Measurements from ENCODE around the gene TRPM4.
"Not testable (repeated sequence)": the region's sequence is repeated elsewhere in the genome, so short reads cannot be mapped to it uniquely, and the experiment has no call there.

Gene TRPM4

GRCh38 chr19:49140951-49141350 is 16.6 kb upstream of the TRPM4 start:
- ATAC-seq: no peak
- TF ChIP-seq ZNF70 (CRISPR knock-in tag; IDR thresholded peaks at IDR 0.05) (no peak), CREB5 (CRISPR knock-in tag; IDR thresholded peaks at IDR 0.05; ENCODE audit: low read depth) (no peak), POU6F1 (CRISPR knock-in tag; IDR thresholded peaks at IDR 0.05; ENCODE audit: borderline replicate concordance, low read depth) (no peak), ZFP3 (CRISPR knock-in tag; IDR thresholded peaks at IDR 0.05) (no peak), ZNF565 (CRISPR knock-in tag; conservative IDR thresholded peaks at IDR 0.05; ENCODE audit: low read depth) (no peak), TCF4 (CRISPR knock-in tag; IDR thresholded peaks at IDR 0.05; ENCODE audit: borderline replicate concordance) (no peak), ZC3H10 (CRISPR knock-in tag; IDR thresholded peaks at IDR 0.05) (no peak), TOX (CRISPR knock-in tag; IDR thresholded peaks at IDR 0.05; ENCODE audit: borderline replicate concordance) (no peak), BACH2 (CRISPR knock-in tag; IDR thresholded peaks at IDR 0.05; ENCODE audit: borderline replicate concordance) (no peak), TSHZ2 (CRISPR knock-in tag; IDR thresholded peaks at IDR 0.05) (no peak), PATZ1 (CRISPR knock-in tag; IDR thresholded peaks at IDR 0.05; ENCODE audit: borderline replicate concordance) (no peak)

- no peak for TF ChIP-seq ZFP30 (CRISPR knock-in tag; IDR thresholded peaks at IDR 0.05)
- ATAC-seq: no peak
Measured at GRCh38 chr19:49141352-49141751, 16.2 kb upstream of the TRPM4 start.

GRCh38 chr19:49142866-49143335 is 14.7 kb upstream of the TRPM4 start:
- no peak for TF ChIP-seq PPARA (CRISPR knock-in tag; IDR thresholded peaks at IDR 0.05; ENCODE audit: borderline replicate concordance)
- TF ChIP-seq ZNF8 (CRISPR knock-in tag; IDR thresholded peaks at IDR 0.05): peak; percentile 74
- peak; percentile 99 for ATAC-seq

GRCh38 chr19:49145573-49146407 is 11.8 kb upstream of the TRPM4 start:
- ATAC-seq: 0 out of 3 replicates have a peak, but pooled peaks have one; percentile 5
- no peak for TF ChIP-seq ZFP3 (CRISPR knock-in tag; IDR thresholded peaks at IDR 0.05)
- no peak for TF ChIP-seq CREB5 (CRISPR knock-in tag; IDR thresholded peaks at IDR 0.05; ENCODE audit: low read depth)

GRCh38 chr19:49146408-49146770 is 11.2 kb upstream of the TRPM4 start:
- not testable (repeated sequence) for ATAC-seq
